MG63 (cell line): Measurements from ENCODE around the gene PTPA. TPM values are rescaled to one million over a fixed set of nuclear protein-coding genes. Genes with fewer than 3 reads are reported as not detected.
"Not testable (repeated sequence)": the region's sequence is repeated elsewhere in the genome, so short reads cannot be mapped to it uniquely, and the experiment has no call there.

Experiments
- DNase-seq: peaks from one replicate; pipeline ENCODE4 v3.0.0-alpha.2; 2020
- H3K27me3 ChIP-seq: fragments of 250-450 bp; sonication (Bioruptor Pico); 2 replicates; pipeline ENCODE4 v1.5.1; 2020; ENCODE audit warnings: mild to moderate bottlenecking, moderate library complexity
- H3K36me3 ChIP-seq: fragments of 250-450 bp; sonication (Bioruptor Pico); 2 replicates; pipeline ENCODE4 v1.5.1; 2020; ENCODE audit warnings: mild to moderate bottlenecking, moderate library complexity
- H3K4me3 ChIP-seq: fragments of 250-450 bp; sonication (Bioruptor Pico); 2 replicates; pipeline ENCODE4 v1.5.1; 2020; ENCODE audit warnings: mild to moderate bottlenecking, moderate library complexity
- H3K9me3 ChIP-seq: fragments of 250-450 bp; sonication (Bioruptor Pico); 2 replicates; pipeline ENCODE4 v1.5.1; 2020; ENCODE audit warnings: mild to moderate bottlenecking, moderate library complexity
- total RNA-seq: library from RNA; depleted of rRNA; stranded (reverse); fragments of >200 nt; shearing (Covaris generic); gene quantifications from 2 replicates; pipeline ENCODE4 v1.2.3, GENCODE V29; 2014; ENCODE audit warnings: low replicate concordance; rRNA removed

Gene PTPA
- total RNA-seq, 1 experiment from 2014 or later: 127 TPM

DNA sequence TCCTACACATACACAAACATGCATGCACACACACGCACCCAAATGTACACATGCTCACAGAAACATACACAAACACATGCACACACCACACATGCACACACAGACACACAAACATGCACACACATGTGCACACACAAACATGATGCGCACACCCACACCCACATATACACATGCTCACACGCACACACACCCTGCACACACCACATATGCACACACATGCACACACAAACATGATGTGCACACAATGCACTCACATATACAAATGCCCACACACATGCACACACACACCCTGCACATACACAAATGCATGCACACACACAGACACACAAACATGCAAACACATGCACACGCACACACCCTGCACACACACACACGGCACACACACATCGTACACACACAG, 74.2 kb downstream of the PTPA start:
- Histone ChIP-seq H3K27me3 (no peaks in the 10 kb centered on the region), H3K9me3 (no peaks in the 10 kb centered on the region), H3K4me3 (no peak overlapping the region), H3K36me3 (no peaks in the 10 kb centered on the region)
- no peak for DNase-seq

- no peaks in the 10 kb centered on the region for H3K9me3 ChIP-seq
- H3K4me3 ChIP-seq: no peak overlapping the region
- DNase-seq: no peak
- no peaks in the 10 kb centered on the region for H3K36me3 ChIP-seq
- H3K27me3 ChIP-seq: no peaks in the 10 kb centered on the region
These were observed 74.8 kb downstream of the PTPA start for GRCh38 chr9:129185991-129186390.

DNA sequence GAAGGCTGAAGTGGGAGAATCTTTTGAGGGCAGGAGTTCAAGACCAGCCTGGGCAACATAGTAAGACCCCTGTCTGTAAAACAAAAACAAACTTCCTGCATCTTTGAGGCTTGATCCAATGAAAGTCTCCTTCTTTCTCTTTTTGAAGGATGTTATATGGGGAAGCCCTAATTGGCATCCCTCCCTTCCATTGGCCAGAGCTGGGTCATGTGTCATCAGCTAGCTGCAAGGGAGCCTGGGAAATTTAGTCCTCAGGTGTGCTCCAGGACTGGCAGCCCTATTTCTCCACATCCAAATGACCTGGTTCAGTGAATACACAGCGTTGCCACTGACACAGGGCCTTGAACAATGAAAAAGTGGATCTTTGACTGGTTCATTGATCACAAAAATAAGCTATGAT, 75.8 kb downstream of the PTPA start:
- Histone ChIP-seq H3K4me3 (no peak overlapping the region), H3K9me3 (no peaks in the 10 kb centered on the region), H3K27me3 (no peaks in the 10 kb centered on the region), H3K36me3 (no peaks in the 10 kb centered on the region)
- no peak for DNase-seq

GRCh38 chr9:129189971-129190370, 78.8 kb downstream of the PTPA start:
- DNase-seq, H3K9me3 ChIP-seq, H3K36me3 ChIP-seq, H3K4me3 ChIP-seq, H3K27me3 ChIP-seq: not testable (repeated sequence)

DNA sequence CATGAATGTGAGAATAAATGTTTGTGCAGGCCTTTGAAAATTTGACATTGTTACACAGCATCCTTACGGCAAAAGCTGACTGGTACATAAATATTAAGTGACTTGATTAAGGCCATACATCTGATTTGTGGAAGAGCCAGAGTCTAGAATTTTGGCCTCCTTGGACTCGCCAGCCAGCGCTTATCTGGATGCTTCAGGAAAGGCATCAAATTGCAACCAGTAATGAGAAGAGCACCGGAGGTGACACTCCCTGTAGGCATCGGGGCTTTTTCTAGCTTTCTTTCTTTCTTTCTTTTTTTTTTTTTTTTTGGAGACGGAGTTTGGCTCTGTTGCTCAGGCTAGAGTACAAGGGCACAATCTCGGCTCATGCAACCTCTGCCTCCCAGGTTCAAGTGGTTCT, 80.0 kb downstream of the PTPA start:
- no peak for DNase-seq

DNA sequence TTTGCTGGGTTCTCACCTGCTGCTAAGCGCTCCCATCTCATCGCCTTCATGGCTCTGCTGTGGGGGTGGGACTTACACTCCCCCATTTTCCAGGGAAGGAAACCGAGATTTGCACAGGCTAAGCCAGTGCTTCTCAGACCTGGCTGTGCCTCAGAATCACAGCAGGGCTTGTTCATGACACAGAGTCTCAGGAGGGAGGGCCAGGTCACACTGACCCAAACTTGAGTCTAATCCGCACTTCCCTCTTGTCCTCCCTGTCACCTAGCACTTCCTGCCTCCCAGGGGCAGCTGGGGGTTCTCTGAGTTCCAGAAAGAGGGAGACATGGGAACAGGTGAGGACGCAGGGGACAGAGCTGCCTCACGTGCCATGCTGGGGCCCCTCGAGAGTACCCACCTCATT, 82.4 kb downstream of the PTPA start:
- no peaks in the 10 kb centered on the region for H3K27me3 ChIP-seq
- DNase-seq: no peak
- no peaks in the 10 kb centered on the region for H3K36me3 ChIP-seq
- H3K4me3 ChIP-seq: no peak overlapping the region
- peaks cover 3% of the 10 kb centered on the region for H3K9me3 ChIP-seq

More for the DNA sequence above, 80.0 kb downstream of the PTPA start:
- H3K27me3 ChIP-seq: no peaks in the 10 kb centered on the region
- peaks cover 3% of the 10 kb centered on the region for H3K9me3 ChIP-seq
- no peaks in the 10 kb centered on the region for H3K36me3 ChIP-seq
- no peak overlapping the region for H3K4me3 ChIP-seq

DNA sequence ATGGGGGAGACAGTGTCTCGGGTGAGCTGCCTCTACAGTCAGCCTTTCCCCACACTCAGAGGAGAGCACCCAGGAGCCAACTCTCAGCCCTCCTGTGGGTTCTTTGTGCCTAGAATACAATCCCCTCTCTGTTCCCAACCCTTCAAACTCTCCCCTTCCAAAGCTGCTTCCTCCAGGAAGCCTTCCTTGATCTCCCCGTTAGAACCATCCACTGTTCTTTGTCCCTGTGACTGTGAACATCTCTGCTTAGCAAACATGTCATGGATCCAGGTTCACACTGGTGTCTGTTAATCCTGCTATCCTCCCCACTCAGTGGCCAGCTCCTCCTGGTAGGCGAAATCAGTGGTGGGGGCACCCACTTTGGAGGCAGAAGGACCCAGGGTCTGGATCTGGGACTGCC, 83.0 kb downstream of the PTPA start:
- no peak for DNase-seq
- no peak overlapping the region for H3K4me3 ChIP-seq

GRCh38 chr9:129195606-129196005, 84.4 kb downstream of the PTPA start:
- Histone ChIP-seq H3K9me3 (peaks cover 3% of the 10 kb centered on the region), H3K27me3 (no peaks in the 10 kb centered on the region), H3K36me3 (no peaks in the 10 kb centered on the region), H3K4me3 (no peak overlapping the region)
- DNase-seq: no peak

More for the DNA sequence above, 83.0 kb downstream of the PTPA start:
- Histone ChIP-seq H3K9me3 (peaks cover 3% of the 10 kb centered on the region), H3K36me3 (no peaks in the 10 kb centered on the region), H3K27me3 (no peaks in the 10 kb centered on the region)

- not testable (repeated sequence) for H3K27me3 ChIP-seq, H3K9me3 ChIP-seq, H3K4me3 ChIP-seq, H3K36me3 ChIP-seq, DNase-seq
These were observed 85.8 kb downstream of the PTPA start for GRCh38 chr9:129197045-129197444.

- DNase-seq: no peak
- Histone ChIP-seq H3K36me3 (no peaks in the 10 kb centered on the region), H3K9me3 (no peaks in the 10 kb centered on the region), H3K4me3 (no peak overlapping the region), H3K27me3 (no peaks in the 10 kb centered on the region)
These were observed 86.7 kb downstream of the PTPA start for GRCh38 chr9:129197978-129198318.

Other genes with a start within 250 kb of the PTPA start
- 9.6 and 17.8 TPM in 2 replicates for gene KYAT1, start 229.5 kb upstream of the PTPA start, total RNA-seq
- 13.8 and 19.1 TPM in 2 replicates for gene LRRC8A, start 229.3 kb upstream of the PTPA start, total RNA-seq
- not detected in 2 replicates for gene PHYHD1, start 190.4 kb upstream of the PTPA start, total RNA-seq
- gene DOLK, start 163.8 kb upstream of the PTPA start, total RNA-seq: 16.9 and 29.7 TPM in 2 replicates
- gene NUP188, start 163.7 kb upstream of the PTPA start, total RNA-seq: 14.5 and 22.4 TPM in 2 replicates
- 36.7 and 42.7 TPM in 2 replicates for gene SH3GLB2, start 83.1 kb upstream of the PTPA start, total RNA-seq
- gene MIGA2, start 74.8 kb upstream of the PTPA start, total RNA-seq: 16.5 and 19.3 TPM in 2 replicates
- gene DOLPP1, start 30.3 kb upstream of the PTPA start, total RNA-seq: 18.4 and 24.9 TPM in 2 replicates
- 16.3 and 17.5 TPM in 2 replicates for gene CRAT, start 622 bp upstream of the PTPA start, total RNA-seq
- 15.7 and 21.7 TPM in 2 replicates for gene IER5L, start 66.8 kb downstream of the PTPA start, total RNA-seq